ENCODE data around the gene CHIC2.
"Not testable (repeated sequence)": the region's sequence is repeated elsewhere in the genome, so short reads cannot be mapped to it uniquely, and the experiment has no call there.

The CHIC2 gene

DNA sequence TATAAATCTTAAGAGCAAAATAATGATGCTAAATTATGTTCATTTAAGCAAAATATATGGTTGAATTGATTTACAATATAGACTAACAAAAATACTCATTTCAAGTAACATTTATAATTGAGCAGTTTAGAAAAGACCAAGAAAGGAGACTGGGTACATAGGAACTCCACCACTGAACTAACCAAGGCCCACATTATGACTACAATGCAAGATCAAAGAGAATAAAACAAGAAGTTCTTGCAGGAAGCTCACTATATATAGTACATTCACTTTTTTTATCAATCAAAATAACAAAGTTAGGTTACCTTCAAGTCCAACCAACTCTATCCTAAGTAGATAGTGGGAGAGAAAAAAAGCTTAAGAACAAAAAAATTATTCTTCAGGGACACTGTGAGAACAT is 8.0 kb downstream of the CHIC2 start:
- Mint-ChIP-seq H3K9me3 (no peaks in the 10 kb centered on the region), H3K36me3 (ENCODE audit: low read depth) (peaks cover 2% of the 10 kb centered on the region), H3K27me3 (no peaks in the 10 kb centered on the region), H3K27ac (peak overlapping the region; percentile 15), H3K4me1 (peaks cover 74% of the 10 kb centered on the region), H3K4me3 (peak overlapping the region; percentile 7)
- DNase-seq (no peak), ATAC-seq (peak; percentile 67)

GRCh38 chr4:54055494-54055893 is 8.9 kb downstream of the CHIC2 start:
- DNase-seq (no peak), ATAC-seq (no peak)
- Mint-ChIP-seq H3K4me1 (peaks cover 74% of the 10 kb centered on the region), H3K27me3 (no peaks in the 10 kb centered on the region), H3K27ac (no peak overlapping the region), H3K9me3 (no peaks in the 10 kb centered on the region), H3K36me3 (ENCODE audit: low read depth) (peaks cover 2% of the 10 kb centered on the region), H3K4me3 (no peak overlapping the region)

- H3K4me3 Mint-ChIP-seq = no peak overlapping the region
- peaks cover 72% of the 10 kb centered on the region for H3K4me1 Mint-ChIP-seq
- H3K27me3 Mint-ChIP-seq = no peaks in the 10 kb centered on the region
- H3K36me3 Mint-ChIP-seq (ENCODE audit: low read depth) = peaks cover 3% of the 10 kb centered on the region
- no peak for DNase-seq
- H3K9me3 Mint-ChIP-seq = no peaks in the 10 kb centered on the region
- H3K27ac Mint-ChIP-seq = no peak overlapping the region
- ATAC-seq = no peak
Observed at GRCh38 chr4:54054501-54054900, 9.9 kb downstream of the CHIC2 start.

DNA sequence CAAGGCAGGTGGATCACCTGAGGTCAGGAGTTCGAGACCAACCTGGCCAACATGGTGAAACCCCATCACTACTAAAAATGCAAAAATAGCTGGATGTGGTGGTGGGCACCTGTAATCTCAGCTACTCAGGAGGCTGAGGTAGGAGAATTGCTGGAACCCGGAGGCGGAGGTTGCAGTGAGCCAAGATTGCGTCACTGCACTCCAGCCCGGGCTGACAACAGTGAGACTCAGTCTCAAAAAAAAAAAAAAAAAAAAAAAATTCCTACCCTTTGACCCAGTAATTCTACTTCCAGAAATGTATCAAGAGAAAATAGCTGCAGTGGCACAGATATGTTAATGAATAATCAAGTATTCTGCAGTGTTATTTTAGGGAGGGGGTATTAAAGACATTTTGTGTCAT is 11.1 kb downstream of the CHIC2 start:
- H3K27ac Mint-ChIP-seq; H3K4me3 Mint-ChIP-seq; ATAC-seq; H3K36me3 Mint-ChIP-seq (ENCODE audit: low read depth); H3K27me3 Mint-ChIP-seq; H3K9me3 Mint-ChIP-seq; DNase-seq: not testable (repeated sequence)
- H3K4me1 Mint-ChIP-seq = peaks cover 66% of the 10 kb centered on the region

DNA sequence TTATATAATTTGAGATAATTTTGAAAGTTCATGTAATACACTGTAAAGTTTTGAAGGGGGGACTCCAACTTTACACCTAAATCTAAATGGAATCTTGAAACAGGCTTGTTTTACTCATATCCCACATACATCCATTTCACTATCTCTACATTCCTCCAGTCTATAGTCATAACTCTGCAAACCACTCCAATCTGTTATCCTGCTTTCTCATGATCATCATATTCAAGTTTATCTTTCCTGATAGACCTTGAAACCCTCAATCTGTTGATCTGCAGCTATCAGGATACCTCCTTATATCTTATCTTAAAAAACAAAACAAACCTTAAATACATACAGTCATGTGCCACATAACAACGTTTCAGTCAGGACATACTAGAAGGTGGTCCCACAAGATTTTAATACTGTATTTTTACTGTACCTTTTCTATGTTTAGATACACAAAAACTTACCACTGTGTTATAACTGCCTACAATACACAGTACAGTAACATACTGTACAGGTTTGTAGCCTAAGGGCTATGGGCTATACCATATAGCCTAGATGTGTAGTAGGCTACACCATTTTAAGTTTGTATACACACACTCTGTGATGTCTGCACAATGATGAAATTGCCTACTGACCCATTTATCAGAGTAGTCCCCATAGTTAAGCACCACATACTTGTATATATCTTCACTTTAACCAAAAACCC is 14.0 kb downstream of the CHIC2 start:
- no peak overlapping the region for H3K27ac Mint-ChIP-seq
- no peaks in the 10 kb centered on the region for H3K9me3 Mint-ChIP-seq
- peaks cover 38% of the 10 kb centered on the region for H3K4me1 Mint-ChIP-seq
- H3K36me3 Mint-ChIP-seq (ENCODE audit: low read depth) = peaks cover 24% of the 10 kb centered on the region
- no peaks in the 10 kb centered on the region for H3K27me3 Mint-ChIP-seq
- H3K4me3 Mint-ChIP-seq = no peak overlapping the region
- ATAC-seq = no peak
- DNase-seq = no peak

- H3K27ac Mint-ChIP-seq, H3K9me3 Mint-ChIP-seq, ATAC-seq, DNase-seq, H3K27me3 Mint-ChIP-seq, H3K4me3 Mint-ChIP-seq: not testable (repeated sequence)
- Mint-ChIP-seq H3K36me3 (ENCODE audit: low read depth) (peaks cover 54% of the 10 kb centered on the region), H3K4me1 (peaks cover 25% of the 10 kb centered on the region)
Observed at GRCh38 chr4:54043630-54044029, 20.8 kb downstream of the CHIC2 start.

DNA sequence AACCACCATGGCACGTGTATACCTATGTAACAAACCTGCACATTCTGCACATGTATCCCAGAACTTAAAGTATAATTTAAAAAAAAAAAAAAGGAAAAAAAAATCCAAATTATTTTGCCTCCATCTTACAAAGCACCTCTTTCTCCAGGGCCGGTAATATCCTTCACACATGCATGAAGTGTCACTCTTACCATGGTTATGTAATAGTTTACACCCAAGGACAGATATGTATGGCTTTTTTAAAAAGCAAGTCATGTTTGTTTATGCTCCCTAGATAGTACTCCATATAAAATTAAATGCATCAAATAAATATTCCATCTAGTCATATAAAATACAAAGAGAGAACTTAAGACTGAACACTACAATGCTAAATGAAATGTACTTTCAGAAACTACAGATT is 22.5 kb downstream of the CHIC2 start:
- no peak for ATAC-seq
- Mint-ChIP-seq H3K4me1 (peaks cover 25% of the 10 kb centered on the region), H3K4me3 (no peak overlapping the region), H3K9me3 (peaks cover 9% of the 10 kb centered on the region), H3K27ac (no peak overlapping the region), H3K27me3 (no peaks in the 10 kb centered on the region), H3K36me3 (ENCODE audit: low read depth) (peaks cover 46% of the 10 kb centered on the region)
- DNase-seq = no peak

- H3K9me3 Mint-ChIP-seq = peaks cover 9% of the 10 kb centered on the region
- ATAC-seq = peak; percentile 43
- no peak overlapping the region for H3K4me3 Mint-ChIP-seq
- H3K4me1 Mint-ChIP-seq = peaks cover 33% of the 10 kb centered on the region
- no peak for DNase-seq
- H3K36me3 Mint-ChIP-seq (ENCODE audit: low read depth) = peaks cover 46% of the 10 kb centered on the region
- H3K27ac Mint-ChIP-seq = no peak overlapping the region
- no peaks in the 10 kb centered on the region for H3K27me3 Mint-ChIP-seq
Observed at GRCh38 chr4:54041100-54041499, 23.3 kb downstream of the CHIC2 start.

DNA sequence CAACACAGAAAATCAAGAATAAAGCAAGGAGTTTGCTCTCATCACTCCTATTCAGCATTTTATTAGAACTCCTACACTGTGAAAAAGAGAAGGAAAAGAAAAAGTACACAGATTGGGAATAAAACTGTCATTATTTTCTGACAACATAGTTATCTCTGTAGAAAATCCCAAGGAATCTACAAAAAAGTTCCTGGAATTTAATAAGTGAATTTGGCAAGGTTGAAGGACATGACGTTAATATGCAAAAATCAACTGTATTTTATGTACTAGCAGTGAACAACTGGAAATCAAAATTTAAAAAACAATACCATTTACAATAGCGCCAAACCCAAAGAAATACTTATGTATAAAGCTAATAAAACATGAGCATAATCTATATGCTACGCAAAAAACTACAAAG is 26.3 kb downstream of the CHIC2 start:
- H3K27ac Mint-ChIP-seq = no peak overlapping the region

GRCh38 chr4:54036184-54036583 is 28.2 kb downstream of the CHIC2 start:
- no peak for DNase-seq
- no peak overlapping the region for H3K27ac Mint-ChIP-seq
- H3K4me3 Mint-ChIP-seq = no peak overlapping the region
- H3K9me3 Mint-ChIP-seq = no peaks in the 10 kb centered on the region
- no peak for ATAC-seq
- H3K36me3 Mint-ChIP-seq (ENCODE audit: low read depth) = peaks cover 33% of the 10 kb centered on the region
- no peaks in the 10 kb centered on the region for H3K27me3 Mint-ChIP-seq
- H3K4me1 Mint-ChIP-seq = peaks cover 34% of the 10 kb centered on the region

More for the DNA sequence above, 26.3 kb downstream of the CHIC2 start:
- Mint-ChIP-seq H3K4me3 (no peak overlapping the region), H3K9me3 (no peaks in the 10 kb centered on the region), H3K27me3 (no peaks in the 10 kb centered on the region), H3K36me3 (ENCODE audit: low read depth) (peaks cover 41% of the 10 kb centered on the region), H3K4me1 (peaks cover 40% of the 10 kb centered on the region)
- no peak for DNase-seq
- ATAC-seq = no peak

- Mint-ChIP-seq H3K4me1 (peaks cover 27% of the 10 kb centered on the region), H3K36me3 (ENCODE audit: low read depth) (peaks cover 20% of the 10 kb centered on the region), H3K27ac (no peak overlapping the region), H3K27me3 (no peaks in the 10 kb centered on the region), H3K4me3 (no peak overlapping the region), H3K9me3 (no peaks in the 10 kb centered on the region)
- ATAC-seq = no peak
- no peak for DNase-seq
Observed at GRCh38 chr4:54032558-54033135, 31.8 kb downstream of the CHIC2 start.

- Mint-ChIP-seq H3K4me1 (peaks cover 15% of the 10 kb centered on the region), H3K27me3 (no peaks in the 10 kb centered on the region), H3K27ac (no peak overlapping the region), H3K4me3 (no peak overlapping the region), H3K9me3 (no peaks in the 10 kb centered on the region), H3K36me3 (ENCODE audit: low read depth) (peaks cover 2% of the 10 kb centered on the region)
- DNase-seq = no peak
- ATAC-seq = no peak
Observed at GRCh38 chr4:54027311-54027710, 37.1 kb downstream of the CHIC2 start.

DNA sequence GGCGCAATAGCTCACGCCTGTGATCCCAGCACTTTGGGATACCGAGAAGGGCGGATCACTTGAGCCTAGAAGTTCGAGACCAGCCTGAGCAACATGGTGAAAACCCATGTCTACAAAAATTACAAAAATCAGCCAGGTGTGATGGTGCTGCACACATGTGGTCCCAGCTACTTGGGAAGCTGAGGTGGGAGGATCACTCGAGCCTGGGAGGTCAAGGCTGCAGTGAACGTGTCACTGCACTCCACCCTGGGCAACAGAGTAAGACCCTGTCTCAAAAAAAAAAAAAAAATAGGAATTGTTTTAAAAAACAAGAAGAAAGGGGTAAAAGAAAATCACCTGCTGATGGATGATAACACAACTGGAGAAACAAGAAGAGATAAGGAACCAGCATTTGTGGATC is 38.8 kb downstream of the CHIC2 start:
- Mint-ChIP-seq H3K4me1 (peaks cover 15% of the 10 kb centered on the region), H3K36me3 (ENCODE audit: low read depth) (peaks cover 2% of the 10 kb centered on the region), H3K9me3 (no peaks in the 10 kb centered on the region), H3K27me3 (no peaks in the 10 kb centered on the region), H3K4me3 (no peak overlapping the region), H3K27ac (no peak overlapping the region)
- no peak for DNase-seq
- no peak for ATAC-seq

- ATAC-seq; H3K4me3 Mint-ChIP-seq; H3K27me3 Mint-ChIP-seq; DNase-seq; H3K27ac Mint-ChIP-seq; H3K9me3 Mint-ChIP-seq; H3K36me3 Mint-ChIP-seq (ENCODE audit: low read depth): not testable (repeated sequence)
- H3K4me1 Mint-ChIP-seq = peaks cover 10% of the 10 kb centered on the region
Observed at GRCh38 chr4:54023019-54023418, 41.4 kb downstream of the CHIC2 start.

GRCh38 chr4:54017974-54018373 is 46.4 kb downstream of the CHIC2 start:
- no peak for ATAC-seq
- H3K4me3 Mint-ChIP-seq = no peak overlapping the region
- no peak for DNase-seq
- no peaks in the 10 kb centered on the region for H3K27me3 Mint-ChIP-seq
- H3K27ac Mint-ChIP-seq = no peak overlapping the region
- peaks cover 10% of the 10 kb centered on the region for H3K4me1 Mint-ChIP-seq
- peaks cover 6% of the 10 kb centered on the region for H3K36me3 Mint-ChIP-seq (ENCODE audit: low read depth)
- H3K9me3 Mint-ChIP-seq = no peaks in the 10 kb centered on the region

All from activated naive CD8-positive, alpha-beta T cell treated with anti-CD3 and anti-CD28 coated beads, Interleukin-2, amount 50 U/mL, for 24 hours (primary cell).